Kidney epithelial cell (primary cell): ENCODE measurements around the gene CAMSAP1. TPM values are rescaled to one million over a fixed set of nuclear protein-coding genes. Genes with fewer than 3 reads are reported as not detected.

Source experiments
- DNase-seq: peaks from one replicate; pipeline ENCODE4 v3.0.0-alpha.2; 2010; ENCODE audit warnings: low read depth
- H3K27me3 ChIP-seq: 2 replicates; pipeline ENCODE4 v1.6.0; 2011; ENCODE audit warnings: low read length; ENCODE audit not compliant: control insufficient read depth, insufficient read depth
- H3K36me3 ChIP-seq: 2 replicates; pipeline ENCODE4 v1.5.1; 2011; ENCODE audit warnings: low read length; ENCODE audit not compliant: control insufficient read depth, insufficient read depth
- H3K4me3 ChIP-seq: 2 replicates; pipeline ENCODE4 v1.5.1; 2011; ENCODE audit warnings: low read depth, mild to moderate bottlenecking, control low read depth, low read length
- total RNA-seq: library from RNA; depleted of rRNA; stranded (reverse); fragments of >200 nt; gene quantifications from 2 replicates; pipeline ENCODE4 v1.2.3, GENCODE V29; 2015
- TF ChIP-seq, protein P1 (sequence below): IDR thresholded peaks from 2 replicates; pipeline ENCODE4 v1.5.1; 2011; ENCODE audit warnings: mild to moderate bottlenecking, moderate library complexity, low read length, control low read depth, inconsistent platforms; ENCODE audit not compliant: insufficient read depth, poor library complexity, severe bottlenecking

Gene CAMSAP1
- total RNA-seq, 1 donor from 2014 or later: 70.4 TPM

DNA sequence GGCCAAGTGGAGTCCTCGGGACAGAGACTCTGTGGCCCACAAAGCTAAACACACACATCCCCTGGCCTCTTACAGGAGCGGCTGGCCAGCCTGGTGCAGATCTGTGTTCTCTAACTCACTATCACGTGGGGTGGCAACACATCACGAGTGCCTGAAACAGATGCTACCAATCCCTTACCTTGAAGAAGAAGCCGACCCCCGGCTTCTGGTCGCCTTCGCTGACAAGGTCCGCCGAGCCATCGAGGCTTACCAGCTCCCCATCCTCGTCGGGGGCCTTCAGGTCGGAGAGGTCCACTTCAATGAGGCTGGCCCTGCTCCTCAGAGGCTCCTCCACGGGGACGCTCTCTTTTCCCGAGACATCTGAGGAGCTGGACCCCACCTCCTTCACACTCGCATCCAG, 86.7 kb downstream of the CAMSAP1 start:
- no peak for DNase-seq
- TF ChIP-seq, protein P1, sequence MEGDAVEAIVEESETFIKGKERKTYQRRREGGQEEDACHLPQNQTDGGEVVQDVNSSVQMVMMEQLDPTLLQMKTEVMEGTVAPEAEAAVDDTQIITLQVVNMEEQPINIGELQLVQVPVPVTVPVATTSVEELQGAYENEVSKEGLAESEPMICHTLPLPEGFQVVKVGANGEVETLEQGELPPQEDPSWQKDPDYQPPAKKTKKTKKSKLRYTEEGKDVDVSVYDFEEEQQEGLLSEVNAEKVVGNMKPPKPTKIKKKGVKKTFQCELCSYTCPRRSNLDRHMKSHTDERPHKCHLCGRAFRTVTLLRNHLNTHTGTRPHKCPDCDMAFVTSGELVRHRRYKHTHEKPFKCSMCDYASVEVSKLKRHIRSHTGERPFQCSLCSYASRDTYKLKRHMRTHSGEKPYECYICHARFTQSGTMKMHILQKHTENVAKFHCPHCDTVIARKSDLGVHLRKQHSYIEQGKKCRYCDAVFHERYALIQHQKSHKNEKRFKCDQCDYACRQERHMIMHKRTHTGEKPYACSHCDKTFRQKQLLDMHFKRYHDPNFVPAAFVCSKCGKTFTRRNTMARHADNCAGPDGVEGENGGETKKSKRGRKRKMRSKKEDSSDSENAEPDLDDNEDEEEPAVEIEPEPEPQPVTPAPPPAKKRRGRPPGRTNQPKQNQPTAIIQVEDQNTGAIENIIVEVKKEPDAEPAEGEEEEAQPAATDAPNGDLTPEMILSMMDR: no peak
- H3K36me3 ChIP-seq: peaks cover 4% of the 10 kb centered on the region
- H3K4me3 ChIP-seq: no peak overlapping the region
- H3K27me3 ChIP-seq: no peaks in the 10 kb centered on the region

DNA sequence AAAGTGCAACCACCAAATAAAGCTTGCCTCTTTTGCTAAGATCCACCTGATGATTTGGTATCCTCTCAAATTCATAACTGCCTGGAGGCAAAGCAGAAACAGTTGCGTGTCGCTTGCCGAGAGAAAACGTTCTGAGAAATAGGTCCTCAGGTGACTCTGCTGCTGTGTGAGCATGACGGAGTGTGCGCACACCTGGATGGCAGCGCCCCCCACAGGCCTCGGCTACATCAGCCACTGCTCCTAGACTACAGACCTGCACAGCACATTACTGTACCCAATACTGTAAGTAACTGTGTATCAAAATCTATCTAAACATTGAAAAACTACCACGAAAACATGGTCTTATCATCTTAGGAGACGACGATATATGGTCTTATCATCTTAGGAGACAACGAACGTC, 87.4 kb downstream of the CAMSAP1 start:
- Histone ChIP-seq H3K36me3 (peaks cover 4% of the 10 kb centered on the region), H3K27me3 (no peaks in the 10 kb centered on the region), H3K4me3 (no peak overlapping the region)
- TF ChIP-seq, protein P1: no peak
- no peak for DNase-seq

DNA sequence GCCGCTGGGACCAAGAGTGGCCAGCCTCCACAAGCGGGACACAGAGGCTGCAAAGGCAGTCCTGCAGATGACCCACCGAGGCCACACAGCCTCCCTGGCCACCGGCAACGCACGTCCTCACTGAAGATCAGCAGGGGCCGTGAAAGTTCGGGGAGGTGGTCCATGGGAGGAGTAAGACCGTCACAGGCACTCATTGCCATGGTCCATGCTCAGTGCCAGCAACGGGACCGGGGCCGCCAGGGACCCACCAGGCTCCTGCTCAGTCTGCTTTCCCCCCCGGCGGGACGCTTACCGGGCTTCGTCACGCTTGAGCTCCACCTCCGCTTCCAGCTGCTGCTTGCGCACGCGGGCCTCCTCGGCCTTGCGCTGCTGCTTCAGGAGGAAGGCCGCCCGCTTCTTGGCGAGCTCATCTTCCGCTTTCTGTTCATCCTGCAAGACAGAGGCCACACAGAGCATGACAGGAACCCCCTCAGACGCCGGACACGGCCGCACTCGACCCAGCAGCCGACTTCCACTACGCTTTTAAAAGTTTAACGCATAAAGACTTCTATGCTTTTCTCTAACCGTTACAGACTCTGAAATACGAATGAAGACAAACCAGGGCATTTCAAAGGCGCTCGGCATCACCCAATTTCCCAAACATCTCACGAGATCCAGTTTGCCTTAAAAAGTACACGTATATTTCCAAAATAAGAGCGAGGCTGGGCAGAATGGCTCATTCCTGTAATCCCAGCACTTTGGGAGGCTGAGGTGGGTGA, 88.4 kb downstream of the CAMSAP1 start:
- DNase-seq: no peak
- H3K36me3 ChIP-seq: peaks cover 4% of the 10 kb centered on the region
- TF ChIP-seq, protein P1: no peak
- H3K4me3 ChIP-seq: no peak overlapping the region
- no peaks in the 10 kb centered on the region for H3K27me3 ChIP-seq

DNA sequence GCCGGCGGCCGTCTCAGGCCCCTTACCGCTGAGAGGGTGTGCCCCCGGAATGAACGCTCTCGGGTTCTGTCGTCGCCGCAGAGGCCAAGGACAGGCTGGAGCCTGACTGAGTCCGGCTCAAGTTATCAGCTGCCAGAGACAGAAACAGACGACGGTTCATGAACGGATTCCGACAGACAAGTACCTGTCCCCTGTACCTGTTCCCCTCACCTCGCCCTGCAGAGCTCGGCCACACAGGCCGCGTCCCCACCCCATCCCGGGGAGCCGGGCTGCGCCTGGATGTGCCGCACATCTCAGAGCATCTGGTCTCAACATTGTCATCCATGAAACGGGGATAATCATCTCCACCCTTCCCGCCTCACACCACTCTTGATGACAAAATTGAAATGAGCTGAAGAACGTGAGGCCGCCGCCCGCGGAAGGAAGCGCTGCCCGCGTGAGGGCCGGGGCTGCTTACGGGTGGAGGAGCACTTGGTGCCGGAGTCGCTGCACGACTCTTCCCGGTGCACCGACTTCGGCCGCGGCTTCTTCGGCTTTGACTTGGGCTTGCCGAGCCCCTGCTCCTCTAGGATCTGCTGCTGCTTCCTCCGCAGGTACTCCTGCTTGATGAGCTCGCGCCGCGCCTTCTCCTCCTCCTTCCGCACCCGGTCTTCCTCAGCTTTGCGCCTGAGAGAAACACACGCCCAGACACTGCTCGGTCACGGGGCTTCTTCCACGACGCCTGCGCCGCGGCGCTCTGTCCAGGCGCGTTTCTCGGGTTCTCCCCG, 89.2 kb downstream of the CAMSAP1 start:
- Histone ChIP-seq H3K4me3 (no peak overlapping the region), H3K36me3 (peaks cover 3% of the 10 kb centered on the region), H3K27me3 (no peaks in the 10 kb centered on the region)
- DNase-seq: no peak
- TF ChIP-seq, protein P1: no peak

DNA sequence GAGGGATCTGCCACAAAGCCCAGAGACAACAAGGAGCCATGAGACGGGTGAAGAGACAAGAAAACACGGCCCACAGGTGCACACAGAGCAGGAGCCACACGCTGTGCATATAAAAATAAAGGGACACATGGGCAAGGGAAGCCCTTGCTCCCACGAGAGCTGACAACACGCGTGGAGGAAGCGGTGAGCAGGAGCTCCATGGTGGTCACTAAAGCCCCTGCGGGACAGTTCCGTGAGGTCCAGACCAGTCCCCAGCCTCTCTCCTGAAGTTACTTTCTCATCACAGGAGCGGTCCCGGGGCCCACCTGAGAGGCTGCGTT, 90.7 kb downstream of the CAMSAP1 start:
- Histone ChIP-seq H3K36me3 (peaks cover 4% of the 10 kb centered on the region), H3K27me3 (no peaks in the 10 kb centered on the region), H3K4me3 (no peak overlapping the region)
- DNase-seq: no peak
- TF ChIP-seq, protein P1: no peak
